GM10266 (cell line): Measurements from ENCODE around the gene CMTM4.
A peak's percentile ranks its signal among the peaks of the same experiment; 100 is the strongest.

Source experiments
- DNase-seq: peaks from one replicate; pipeline ENCODE4 v3.0.0; 2012; ENCODE audit errors: extremely low spot score
- TF ChIP-seq, protein P1 (sequence below): IDR thresholded peaks from 2 replicates; pipeline ENCODE4 v1.5.1; 2012; ENCODE audit warnings: mild to moderate bottlenecking, low read depth; ENCODE audit not compliant: control insufficient read depth, insufficient read depth; ENCODE audit errors: missing control alignments

CMTM4 gene

DNA sequence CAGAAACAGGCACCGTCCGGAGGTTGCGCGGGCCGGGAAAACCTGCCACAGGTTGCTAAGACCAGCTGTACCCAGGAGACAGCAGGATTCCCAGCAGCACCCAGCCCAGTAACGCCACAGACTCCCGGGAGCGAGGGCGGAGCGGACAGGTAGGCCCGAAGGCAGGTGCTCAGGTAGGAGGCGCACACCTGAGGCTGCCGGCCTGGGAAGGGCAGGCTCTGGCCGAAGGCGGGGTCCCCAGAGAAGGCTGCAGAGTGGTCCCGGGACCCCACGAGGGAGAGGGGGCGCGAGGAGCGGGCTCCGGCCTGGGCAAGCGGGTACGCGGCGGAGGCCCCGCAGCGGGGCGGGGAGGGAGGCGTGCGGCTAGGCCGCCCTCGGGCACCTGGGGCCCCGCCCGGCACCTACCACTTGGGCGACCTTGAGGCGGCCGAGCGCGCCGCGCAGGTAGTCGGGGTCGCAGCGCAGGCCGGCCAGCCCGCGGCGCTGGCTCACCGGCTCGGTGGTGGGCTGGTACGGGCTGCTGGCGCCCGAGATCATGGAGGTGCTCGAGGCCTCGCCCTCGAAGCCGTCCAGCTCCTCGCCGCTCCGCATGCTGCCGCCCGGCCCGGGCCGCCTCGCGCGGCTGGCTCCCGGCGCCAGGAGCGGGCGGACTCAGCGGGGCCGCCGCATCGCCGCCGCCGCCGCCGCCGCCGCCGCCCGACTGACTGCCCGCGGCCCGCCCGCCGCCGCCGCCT lies 441 bp downstream of the CMTM4 start:
- no peak for DNase-seq

DNA sequence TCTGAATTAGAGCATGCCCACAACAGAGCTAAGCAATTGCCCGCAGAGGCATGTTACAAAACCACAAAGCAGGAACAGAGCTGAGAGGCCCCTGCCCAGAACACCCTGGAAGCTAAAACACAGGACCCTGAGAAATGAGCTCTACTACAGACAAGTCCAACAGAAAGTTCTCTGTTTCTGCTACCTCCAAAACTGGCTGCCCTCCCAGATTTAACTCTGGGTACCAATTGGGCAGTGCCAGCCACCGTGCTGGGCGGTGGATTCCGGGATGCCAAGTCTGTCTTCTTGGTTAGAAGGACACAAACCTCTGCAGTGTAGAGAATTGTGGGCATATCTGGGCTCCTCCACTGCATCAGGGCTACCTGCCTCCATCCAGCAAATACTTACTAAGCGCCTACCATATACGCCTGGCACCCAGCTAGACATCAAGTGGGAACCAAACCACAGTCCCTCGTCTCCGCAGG lies 1.0 kb downstream of the CMTM4 start:
- TF ChIP-seq, protein P1, sequence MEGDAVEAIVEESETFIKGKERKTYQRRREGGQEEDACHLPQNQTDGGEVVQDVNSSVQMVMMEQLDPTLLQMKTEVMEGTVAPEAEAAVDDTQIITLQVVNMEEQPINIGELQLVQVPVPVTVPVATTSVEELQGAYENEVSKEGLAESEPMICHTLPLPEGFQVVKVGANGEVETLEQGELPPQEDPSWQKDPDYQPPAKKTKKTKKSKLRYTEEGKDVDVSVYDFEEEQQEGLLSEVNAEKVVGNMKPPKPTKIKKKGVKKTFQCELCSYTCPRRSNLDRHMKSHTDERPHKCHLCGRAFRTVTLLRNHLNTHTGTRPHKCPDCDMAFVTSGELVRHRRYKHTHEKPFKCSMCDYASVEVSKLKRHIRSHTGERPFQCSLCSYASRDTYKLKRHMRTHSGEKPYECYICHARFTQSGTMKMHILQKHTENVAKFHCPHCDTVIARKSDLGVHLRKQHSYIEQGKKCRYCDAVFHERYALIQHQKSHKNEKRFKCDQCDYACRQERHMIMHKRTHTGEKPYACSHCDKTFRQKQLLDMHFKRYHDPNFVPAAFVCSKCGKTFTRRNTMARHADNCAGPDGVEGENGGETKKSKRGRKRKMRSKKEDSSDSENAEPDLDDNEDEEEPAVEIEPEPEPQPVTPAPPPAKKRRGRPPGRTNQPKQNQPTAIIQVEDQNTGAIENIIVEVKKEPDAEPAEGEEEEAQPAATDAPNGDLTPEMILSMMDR, result no peak
- peak; percentile 16 for DNase-seq

More for the DNA sequence above, 441 bp downstream of the CMTM4 start:
- TF ChIP-seq, protein P1, result no peak

DNA sequence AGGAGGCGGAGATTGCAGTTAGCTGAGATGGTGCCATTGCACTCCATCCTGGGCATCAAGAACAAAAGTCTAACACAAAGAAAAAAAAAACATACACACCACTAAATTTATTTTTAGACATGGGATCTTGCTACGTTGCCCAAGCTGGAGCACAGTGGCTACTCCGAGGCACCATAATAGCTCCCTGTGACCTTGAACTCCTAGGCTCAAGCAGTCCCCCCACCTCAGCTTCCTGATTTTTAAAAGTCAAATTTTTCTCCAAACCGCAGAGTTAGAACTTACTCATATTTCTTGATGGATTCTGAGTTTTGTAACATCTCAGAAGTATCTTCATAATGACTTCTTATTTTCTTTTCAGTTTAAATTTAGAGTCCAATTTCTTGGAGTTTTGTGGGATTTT lies 3.4 kb downstream of the CMTM4 start:
- DNase-seq, result no peak

GRCh38 chr16:66692341-66692740 lies 4.2 kb downstream of the CMTM4 start:
- TF ChIP-seq, protein P1, result no peak
- DNase-seq, result no peak

More for the DNA sequence above, 3.4 kb downstream of the CMTM4 start:
- TF ChIP-seq, protein P1, result no peak

DNA sequence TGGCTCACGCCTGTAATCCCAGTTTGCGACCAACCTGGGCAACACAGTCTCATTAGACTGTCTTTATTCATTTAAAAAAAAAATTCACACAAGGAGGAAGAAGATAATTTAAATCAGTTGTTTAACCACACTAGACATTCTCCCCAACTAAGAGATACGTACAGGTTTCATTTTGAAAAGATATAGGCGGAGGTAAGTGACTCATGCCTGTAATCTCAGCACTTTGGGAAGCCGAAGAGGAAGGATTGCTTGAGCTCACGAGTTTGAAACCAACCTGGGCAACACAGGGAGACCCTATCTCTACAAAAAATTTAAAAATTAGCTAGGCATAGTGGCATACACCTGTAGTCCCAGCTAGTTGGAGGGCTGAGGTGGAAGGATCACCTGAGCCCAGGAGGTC lies 5.3 kb downstream of the CMTM4 start:
- TF ChIP-seq, protein P1, result no peak
- DNase-seq, result no peak

DNA sequence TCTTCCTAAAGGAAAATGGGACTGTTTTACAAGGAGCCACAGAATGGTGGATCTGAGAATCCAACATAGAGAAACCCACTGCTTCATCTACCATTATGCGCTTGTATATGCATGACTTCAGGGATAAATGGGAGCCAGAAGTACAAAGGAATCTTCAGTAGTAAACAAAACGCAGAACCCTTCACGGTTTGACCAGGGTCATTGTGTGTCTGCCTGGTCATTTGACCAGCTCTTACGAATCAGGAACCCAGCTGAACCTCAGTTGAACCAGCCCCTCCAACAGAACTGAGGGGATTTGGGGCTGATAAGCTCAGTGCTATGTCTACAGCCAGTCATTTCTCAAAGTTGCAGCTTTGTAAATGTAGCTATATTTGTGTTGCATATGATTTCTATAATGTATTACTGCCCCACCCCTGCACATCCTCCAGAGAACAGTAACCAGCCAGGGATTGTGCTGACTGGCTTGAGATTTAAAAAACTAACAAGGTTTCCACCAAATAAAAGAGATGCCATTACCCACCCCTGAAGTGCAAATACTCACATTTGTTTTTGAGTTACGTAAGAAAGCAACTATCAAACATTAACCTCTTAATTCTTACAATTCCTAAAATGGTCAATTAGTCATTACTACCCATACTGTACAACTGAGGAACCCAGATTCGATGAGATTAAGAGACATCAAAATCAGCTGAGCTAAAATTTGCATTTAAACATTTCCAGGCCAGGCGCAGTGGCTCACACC lies 6.3 kb downstream of the CMTM4 start:
- TF ChIP-seq, protein P1, result no peak

GRCh38 chr16:66689282-66689681 lies 7.3 kb downstream of the CMTM4 start:
- no peak for DNase-seq
- TF ChIP-seq, protein P1, result no peak

More for the DNA sequence above, 6.3 kb downstream of the CMTM4 start:
- DNase-seq, result no peak
